HepG2 (cell line): ENCODE data around the gene SQSTM1. TPM values are rescaled to one million over a fixed set of nuclear protein-coding genes. Genes with fewer than 3 reads are reported as not detected.

Experiments
- ARNT2 ChIP-seq: sonication (generic); formaldehyde crosslinking; IDR thresholded peaks from 2 replicates; pipeline ENCODE4 v1.8.0; 2022; ENCODE audit warnings: mild to moderate bottlenecking, low read depth, missing genetic modification reagents, moderate library complexity
- CBX5 ChIP-seq: sonication (generic); formaldehyde crosslinking; IDR thresholded peaks from 2 replicates; pipeline ENCODE4 v1.4.0; 2020; ENCODE audit warnings: missing genetic modification reagents, borderline replicate concordance
- CREBL2 ChIP-seq: sonication (generic); formaldehyde crosslinking; IDR thresholded peaks from 2 replicates; pipeline ENCODE4 v1.8.1; 2023; ENCODE audit warnings: missing genetic modification reagents, mild to moderate bottlenecking, borderline replicate concordance
- EP300 ChIP-seq, 3 experiments: sonication (generic) in 1 of 3; formaldehyde crosslinking in 1 of 3; IDR thresholded peaks; 2 replicates each; pipeline versions ENCODE4 v1.5.1 to v1.6.1; 2011 to 2020; ENCODE audit warnings: low read depth in 2 of 3, low read length in 2 of 3, borderline replicate concordance in 1 of 3, improper control_type of control experiment in 1 of 3, mild to moderate bottlenecking in 1 of 3, missing genetic modification reagents in 1 of 3, moderate library complexity in 1 of 3
- NR1H2 ChIP-seq: sonication (generic); formaldehyde crosslinking; IDR thresholded peaks from 2 replicates; pipeline ENCODE4 v1.8.1; 2022; ENCODE audit warnings: low read depth, missing genetic modification reagents, borderline replicate concordance
- NR2F1 ChIP-seq, 2 experiments: fragments of 450-650 bp in 1 of 2; formaldehyde crosslinking in 1 of 2; IDR thresholded peaks; 2 replicates each; pipeline versions ENCODE4 v1.5.0 to v1.6.1; 2016 to 2020; ENCODE audit warnings: mild to moderate bottlenecking in 1 of 2, missing compliant biosample characterization in 1 of 2, missing genetic modification reagents in 1 of 2, moderate library complexity in 1 of 2
- POLR2G ChIP-seq: fragments of 200-400 bp; formaldehyde crosslinking; IDR thresholded peaks from 2 replicates; pipeline ENCODE4 v1.6.1; 2018; ENCODE audit warnings: mild to moderate bottlenecking, low read depth, low read length, moderate library complexity
- REL ChIP-seq: sonication (generic); formaldehyde crosslinking; conservative IDR thresholded peaks from 2 replicates; pipeline ENCODE4 v1.8.0; 2022; ENCODE audit warnings: mild to moderate bottlenecking, missing genetic modification reagents, moderate library complexity
- SNAI1 ChIP-seq: sonication (generic); formaldehyde crosslinking; IDR thresholded peaks from 2 replicates; pipeline ENCODE4 v1.5.0; 2020; ENCODE audit warnings: mild to moderate bottlenecking, missing genetic modification reagents, borderline replicate concordance
- YY1 ChIP-seq: IDR thresholded peaks from 2 replicates; pipeline ENCODE4 v1.6.1; 2011; ENCODE audit warnings: low read length, low read depth, moderate library complexity, mild to moderate bottlenecking; ENCODE audit not compliant: insufficient read depth, insufficient replicate concordance
- ZBTB37 ChIP-seq: sonication (generic); formaldehyde crosslinking; IDR thresholded peaks from 2 replicates; pipeline ENCODE4 v1.4.0; 2020; ENCODE audit warnings: mild to moderate bottlenecking, missing genetic modification reagents
- ZBTB38 ChIP-seq: sonication (generic); formaldehyde crosslinking; IDR thresholded peaks from 2 replicates; pipeline ENCODE4 v1.5.1; 2020; ENCODE audit warnings: mild to moderate bottlenecking, missing genetic modification reagents
- ZFP90 ChIP-seq: sonication (generic); formaldehyde crosslinking; IDR thresholded peaks from 2 replicates; pipeline ENCODE4 v1.8.0; 2022; ENCODE audit warnings: missing genetic modification reagents, mild to moderate bottlenecking, inconsistent platforms, borderline replicate concordance
- ZNF205 ChIP-seq: IDR thresholded peaks from 2 replicates; pipeline ENCODE4 v1.6.1; 2018; ENCODE audit warnings: missing biosample characterization, missing genetic modification reagents
- ZNF256 ChIP-seq: sonication (generic); formaldehyde crosslinking; conservative IDR thresholded peaks from 2 replicates; pipeline ENCODE4 v1.4.0; 2020; ENCODE audit warnings: missing genetic modification reagents
- ZNF660 ChIP-seq: sonication (generic); formaldehyde crosslinking; IDR thresholded peaks from 2 replicates; pipeline ENCODE4 v1.5.1; 2020; ENCODE audit warnings: mild to moderate bottlenecking, low read depth, missing genetic modification reagents, borderline replicate concordance
- polyA plus RNA-seq, 8 experiments: library from polyadenylated mRNA; depleted of rRNA in 3 of 8; stranded (reverse) in 7 of 8; unstranded in 1 of 8; fragments of >200 nt; fragmentation: Illumina TruSeq in 4 of 8; extraction: Trizol in 4 of 8; gene quantifications; 2 replicates each; pipeline versions ENCODE4 v1.2.1 to v1.2.3, GENCODE V29; 2011 to 2016; ENCODE audit warnings: low read depth in 4 of 8, missing spikeins in 1 of 8, mixed read lengths in 1 of 8; ENCODE audit not compliant: insufficient read depth in 1 of 8
- total RNA-seq, 5 experiments: library from RNA; depleted of rRNA; stranded (reverse); fragments of >200 nt; fragmentation: Illumina TruSeq; extraction: Trizol; gene quantifications; 2 replicates each; pipeline ENCODE4 v1.2.3, GENCODE V29; 2016; ENCODE audit warnings: low read depth in 1 of 5
- TF ChIP-seq, protein P1 (sequence below): sonication (generic); formaldehyde crosslinking; IDR thresholded peaks from 2 replicates; pipeline ENCODE4 v1.8.0; 2022; ENCODE audit warnings: mild to moderate bottlenecking, missing genetic modification reagents
- TF ChIP-seq, protein P2 (sequence below): sonication (generic); formaldehyde crosslinking; IDR thresholded peaks from 2 replicates; pipeline ENCODE4 v1.4.0; 2020; ENCODE audit warnings: missing genetic modification reagents
- TF ChIP-seq, protein P3 (sequence below): sonication (generic); formaldehyde crosslinking; IDR thresholded peaks from 2 replicates; pipeline ENCODE4 v1.8.1; 2022; ENCODE audit warnings: low read depth, mild to moderate bottlenecking, missing genetic modification reagents

SQSTM1 gene
- total and polyA plus RNA-seq, 2 of the 13 experiments (the other 11 are each of a cell fraction or from before 2014, with no cell fraction given): 90.9 to 160 TPM

DNA sequence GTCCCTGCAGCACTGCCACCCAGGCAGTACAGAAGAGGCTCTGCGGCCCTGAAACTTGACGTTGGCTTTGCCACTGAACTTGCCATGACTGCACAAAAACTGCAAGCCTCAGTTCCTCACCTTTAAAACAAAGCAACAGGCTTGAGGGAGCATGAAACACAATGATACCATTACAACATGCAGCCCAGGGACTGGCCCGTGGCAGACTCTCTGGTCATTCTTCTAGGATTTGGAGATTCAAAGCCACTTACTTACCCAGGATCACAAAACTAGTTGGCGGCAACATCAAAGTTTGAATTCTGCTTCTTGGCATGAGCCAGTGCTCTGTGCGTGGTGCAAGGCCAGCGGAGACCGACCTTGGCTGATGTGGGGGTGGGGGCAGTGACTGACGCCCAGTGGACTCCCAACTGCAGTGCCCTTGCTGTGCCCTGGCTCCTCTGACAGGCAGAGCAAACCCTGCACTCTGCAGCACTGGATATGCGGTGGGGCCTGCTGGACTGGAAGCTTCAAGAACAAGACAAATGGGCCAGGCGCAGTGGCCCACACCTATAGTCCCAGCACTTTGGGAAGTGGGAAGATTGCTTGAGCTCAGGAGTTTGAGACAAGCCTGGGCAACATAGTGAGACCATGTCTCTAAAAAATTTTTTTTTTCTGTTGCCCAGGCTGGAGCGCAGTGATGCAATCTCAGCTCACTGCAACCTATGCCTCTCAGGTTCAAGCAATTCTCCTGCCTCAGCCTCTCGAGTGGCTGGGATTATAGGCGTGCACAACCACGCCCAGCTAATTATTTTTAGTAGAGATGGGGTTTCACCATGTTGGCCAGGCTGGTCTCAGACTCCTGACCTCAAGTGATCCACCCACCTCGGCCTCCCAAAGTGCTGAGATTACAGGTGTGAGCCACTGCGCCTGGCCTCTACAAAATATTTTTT, 18.9 kb downstream of the SQSTM1 start (continued):
- TF ChIP-seq EP300 (IDR thresholded peaks at IDR 0.05; ENCODE audit: low read depth in 2 of 2, low read length in 2 of 2): no peak
- no peak for TF ChIP-seq EP300 (CRISPR knock-in tag; IDR thresholded peaks at IDR 0.05; ENCODE audit: borderline replicate concordance)
- no peak for TF ChIP-seq ZNF660 (CRISPR knock-in tag)
- no peak for TF ChIP-seq ARNT2 (CRISPR knock-in tag)
- TF ChIP-seq, protein P1, sequence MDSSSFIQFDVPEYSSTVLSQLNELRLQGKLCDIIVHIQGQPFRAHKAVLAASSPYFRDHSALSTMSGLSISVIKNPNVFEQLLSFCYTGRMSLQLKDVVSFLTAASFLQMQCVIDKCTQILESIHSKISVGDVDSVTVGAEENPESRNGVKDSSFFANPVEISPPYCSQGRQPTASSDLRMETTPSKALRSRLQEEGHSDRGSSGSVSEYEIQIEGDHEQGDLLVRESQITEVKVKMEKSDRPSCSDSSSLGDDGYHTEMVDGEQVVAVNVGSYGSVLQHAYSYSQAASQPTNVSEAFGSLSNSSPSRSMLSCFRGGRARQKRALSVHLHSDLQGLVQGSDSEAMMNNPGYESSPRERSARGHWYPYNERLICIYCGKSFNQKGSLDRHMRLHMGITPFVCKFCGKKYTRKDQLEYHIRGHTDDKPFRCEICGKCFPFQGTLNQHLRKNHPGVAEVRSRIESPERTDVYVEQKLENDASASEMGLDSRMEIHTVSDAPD: 0 out of 2 replicates have a peak, but pooled peaks have one; percentile 50
- TF ChIP-seq, protein P2, sequence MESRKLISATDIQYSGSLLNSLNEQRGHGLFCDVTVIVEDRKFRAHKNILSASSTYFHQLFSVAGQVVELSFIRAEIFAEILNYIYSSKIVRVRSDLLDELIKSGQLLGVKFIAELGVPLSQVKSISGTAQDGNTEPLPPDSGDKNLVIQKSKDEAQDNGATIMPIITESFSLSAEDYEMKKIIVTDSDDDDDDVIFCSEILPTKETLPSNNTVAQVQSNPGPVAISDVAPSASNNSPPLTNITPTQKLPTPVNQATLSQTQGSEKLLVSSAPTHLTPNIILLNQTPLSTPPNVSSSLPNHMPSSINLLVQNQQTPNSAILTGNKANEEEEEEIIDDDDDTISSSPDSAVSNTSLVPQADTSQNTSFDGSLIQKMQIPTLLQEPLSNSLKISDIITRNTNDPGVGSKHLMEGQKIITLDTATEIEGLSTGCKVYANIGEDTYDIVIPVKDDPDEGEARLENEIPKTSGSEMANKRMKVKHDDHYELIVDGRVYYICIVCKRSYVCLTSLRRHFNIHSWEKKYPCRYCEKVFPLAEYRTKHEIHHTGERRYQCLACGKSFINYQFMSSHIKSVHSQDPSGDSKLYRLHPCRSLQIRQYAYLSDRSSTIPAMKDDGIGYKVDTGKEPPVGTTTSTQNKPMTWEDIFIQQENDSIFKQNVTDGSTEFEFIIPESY (CRISPR knock-in tag): peak; percentile 94
- no peak for TF ChIP-seq CREBL2 (CRISPR knock-in tag)
- no peak for TF ChIP-seq YY1
- peak; percentile 27; the same call in 1 of the 2 replicates for TF ChIP-seq ZBTB38
- TF ChIP-seq REL (CRISPR knock-in tag): no peak
- no peak for TF ChIP-seq ZNF256
- TF ChIP-seq NR1H2 (CRISPR knock-in tag): no peak
- peak; percentile 75 for TF ChIP-seq POLR2G
- no peak for TF ChIP-seq NR2F1 (CRISPR knock-in tag; IDR thresholded peaks at IDR 0.05)
- TF ChIP-seq ZNF205 (CRISPR knock-in tag): no peak
- no peak for TF ChIP-seq SNAI1 (CRISPR knock-in tag)
- no peak for TF ChIP-seq CBX5 (CRISPR knock-in tag)
- TF ChIP-seq, protein P3, sequence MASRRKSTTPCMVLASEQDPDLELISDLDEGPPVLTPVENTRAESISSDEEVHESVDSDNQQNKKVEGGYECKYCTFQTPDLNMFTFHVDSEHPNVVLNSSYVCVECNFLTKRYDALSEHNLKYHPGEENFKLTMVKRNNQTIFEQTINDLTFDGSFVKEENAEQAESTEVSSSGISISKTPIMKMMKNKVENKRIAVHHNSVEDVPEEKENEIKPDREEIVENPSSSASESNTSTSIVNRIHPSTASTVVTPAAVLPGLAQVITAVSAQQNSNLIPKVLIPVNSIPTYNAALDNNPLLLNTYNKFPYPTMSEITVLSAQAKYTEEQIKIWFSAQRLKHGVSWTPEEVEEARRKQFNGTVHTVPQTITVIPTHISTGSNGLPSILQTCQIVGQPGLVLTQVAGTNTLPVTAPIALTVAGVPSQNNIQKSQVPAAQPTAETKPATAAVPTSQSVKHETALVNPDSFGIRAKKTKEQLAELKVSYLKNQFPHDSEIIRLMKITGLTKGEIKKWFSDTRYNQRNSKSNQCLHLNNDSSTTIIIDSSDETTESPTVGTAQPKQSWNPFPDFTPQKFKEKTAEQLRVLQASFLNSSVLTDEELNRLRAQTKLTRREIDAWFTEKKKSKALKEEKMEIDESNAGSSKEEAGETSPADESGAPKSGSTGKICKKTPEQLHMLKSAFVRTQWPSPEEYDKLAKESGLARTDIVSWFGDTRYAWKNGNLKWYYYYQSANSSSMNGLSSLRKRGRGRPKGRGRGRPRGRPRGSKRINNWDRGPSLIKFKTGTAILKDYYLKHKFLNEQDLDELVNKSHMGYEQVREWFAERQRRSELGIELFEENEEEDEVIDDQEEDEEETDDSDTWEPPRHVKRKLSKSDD (CRISPR knock-in tag): 0 out of 2 replicates have a peak, but pooled peaks have one; percentile 44
- TF ChIP-seq ZBTB37 (CRISPR knock-in tag): no peak
- no peak for TF ChIP-seq ZFP90 (CRISPR knock-in tag)
